GM23338 (cell line): ENCODE data around the gene NR0B2. TPM values are rescaled to one million over a fixed set of nuclear protein-coding genes. Genes with fewer than 3 reads are reported as not detected.

Experiments
- ATAC-seq: fragments of 200-7000 bp; cut with Tn5 transposase; 3 replicates; pipeline ENCODE4 v1.9.1; 2020
- DNase-seq: peaks from one replicate; pipeline ENCODE4 v3.0.0-alpha.2; 2015; ENCODE audit warnings: low spot score
- H2AFZ ChIP-seq: fragments of 200-600 bp; sonication (generic); 2 replicates; pipeline ENCODE4 v1.8.0; 2016; ENCODE audit warnings: antibody characterized with exemption, mild to moderate bottlenecking, moderate library complexity
- H3F3A ChIP-seq: fragments of 200-600 bp; sonication (generic); replicated peaks from 2 replicates; pipeline ENCODE4 v1.8.0; 2017; ENCODE audit warnings: antibody characterized with exemption, mixed run types, low read depth
- H3K27ac ChIP-seq: fragments of 200-600 bp; sonication (generic); 2 replicates; pipeline ENCODE4 v1.6.1; 2016; ENCODE audit warnings: low read depth
- H3K27me3 ChIP-seq: fragments of 200-600 bp; sonication (generic); 2 replicates; pipeline ENCODE4 v1.8.0; 2016; ENCODE audit warnings: mild to moderate bottlenecking, mixed run types, moderate library complexity; ENCODE audit not compliant: insufficient read depth
- H3K36me3 ChIP-seq: fragments of 200-600 bp; sonication (generic); 2 replicates; pipeline ENCODE4 v1.8.0; 2016; ENCODE audit warnings: mild to moderate bottlenecking; ENCODE audit not compliant: insufficient read depth
- H3K4me1 ChIP-seq: fragments of 200-600 bp; sonication (generic); 2 replicates; pipeline ENCODE4 v1.8.0; 2016; ENCODE audit warnings: mild to moderate bottlenecking, moderate library complexity; ENCODE audit not compliant: insufficient read depth
- H3K4me2 ChIP-seq: fragments of 200-600 bp; sonication (generic); 2 replicates; pipeline ENCODE4 v1.7.1; 2017; ENCODE audit warnings: mixed run types
- H3K4me3 ChIP-seq: fragments of 200-600 bp; sonication (generic); 2 replicates; pipeline ENCODE4 v1.6.1; 2016; ENCODE audit warnings: mixed run types
- H3K79me2 ChIP-seq: fragments of 200-600 bp; sonication (generic); replicated peaks from 2 replicates; pipeline ENCODE4 v1.8.0; 2017; ENCODE audit warnings: mild to moderate bottlenecking; ENCODE audit not compliant: insufficient read depth
- H3K9me2 ChIP-seq: fragments of 200-600 bp; sonication (generic); 2 replicates; pipeline ENCODE4 v1.8.0; 2017; ENCODE audit not compliant: insufficient read depth
- H4K20me1 ChIP-seq: fragments of 200-600 bp; sonication (generic); replicated peaks from 2 replicates; pipeline ENCODE4 v1.8.0; 2017; ENCODE audit warnings: mild to moderate bottlenecking; ENCODE audit not compliant: insufficient read depth
- H3K27ac Mint-ChIP-seq: 2 replicates; pipeline ENCODE4 v1.8.0; 2020; ENCODE audit warnings: inconsistent platforms, mild to moderate bottlenecking, moderate library complexity, mixed read lengths
- H3K27me3 Mint-ChIP-seq: 3 replicates; pipeline ENCODE4 v1.8.0; 2022; ENCODE audit warnings: low read depth, mild to moderate bottlenecking, moderate library complexity, mixed read lengths, inconsistent platforms; ENCODE audit not compliant: insufficient read depth, poor library complexity
- H3K36me3 Mint-ChIP-seq: 3 replicates; pipeline ENCODE4 v1.8.0; 2021; ENCODE audit warnings: low read depth, mild to moderate bottlenecking, inconsistent platforms, moderate library complexity, mixed read lengths
- H3K4me1 Mint-ChIP-seq: 3 replicates; pipeline ENCODE4 v1.8.0; 2020; ENCODE audit warnings: mild to moderate bottlenecking, inconsistent platforms, mixed read lengths
- H3K4me3 Mint-ChIP-seq: 3 replicates; pipeline ENCODE4 v1.8.0; 2021; ENCODE audit warnings: moderate library complexity, mild to moderate bottlenecking, inconsistent platforms, mixed read lengths
- H3K9me3 Mint-ChIP-seq: 3 replicates; pipeline ENCODE4 v1.8.0; 2020; ENCODE audit warnings: moderate library complexity, mild to moderate bottlenecking, inconsistent platforms, mixed read lengths
- CREB1 ChIP-seq: fragments of 250-450 bp; sonication (Bioruptor Pico); IDR thresholded peaks from 2 replicates; pipeline ENCODE4 v1.5.0; 2020; ENCODE audit warnings: low read depth, mild to moderate bottlenecking, moderate library complexity
- ETS1 ChIP-seq: IDR thresholded peaks from 2 replicates; pipeline ENCODE4 v1.6.1; 2016; ENCODE audit warnings: antibody characterized with exemption
- EZH2 ChIP-seq: fragments of 200-600 bp; sonication (generic); IDR thresholded peaks from one replicate; pipeline ENCODE4 v1.8.0; 2017; ENCODE audit warnings: antibody characterized with exemption, mild to moderate bottlenecking, low read depth; ENCODE audit not compliant: unreplicated experiment
- JUNB ChIP-seq: IDR thresholded peaks from one replicate; pipeline ENCODE4 v1.6.1; 2016; ENCODE audit warnings: antibody characterized with exemption; ENCODE audit not compliant: unreplicated experiment
- NANOG ChIP-seq: IDR thresholded peaks from 2 replicates; pipeline ENCODE4 v1.6.1; 2016; ENCODE audit warnings: antibody characterized with exemption, borderline replicate concordance
- POLR2AphosphoS5 ChIP-seq: IDR thresholded peaks from 2 replicates; pipeline ENCODE4 v1.6.1; 2016; ENCODE audit warnings: antibody characterized with exemption, low read depth
- REST ChIP-seq: IDR thresholded peaks from one replicate; pipeline ENCODE4 v1.6.1; 2018; ENCODE audit warnings: antibody characterized with exemption; ENCODE audit not compliant: unreplicated experiment
- STAT1 ChIP-seq: IDR thresholded peaks from one replicate; pipeline ENCODE4 v1.6.1; 2016; ENCODE audit warnings: antibody characterized with exemption; ENCODE audit not compliant: unreplicated experiment
- ZNF114 ChIP-seq: fragments of 250-450 bp; sonication (Bioruptor Pico); IDR thresholded peaks from 2 replicates; pipeline ENCODE4 v1.5.0; 2020; ENCODE audit warnings: mild to moderate bottlenecking, moderate library complexity
- ZNF331 ChIP-seq: fragments of 250-450 bp; sonication (Bioruptor Pico); IDR thresholded peaks from 2 replicates; pipeline ENCODE4 v1.5.0; 2020; ENCODE audit warnings: low read depth, mild to moderate bottlenecking, moderate library complexity
- polyA plus RNA-seq: library from polyadenylated mRNA; unstranded; fragments of >200 nt; fragmentation: Nextera tagmentation; extraction: Ambion mirVana; gene quantifications from 2 replicates; pipeline ENCODE4 v1.2.1, GENCODE V29; 2016
- total RNA-seq: library from RNA; depleted of rRNA; stranded (reverse); fragments of >200 nt; shearing (Covaris generic); gene quantifications from 2 replicates; pipeline ENCODE4 v1.2.3, GENCODE V29; 2014

Gene NR0B2
- total and polyA plus RNA-seq, 2 experiments from 2014 or later, result 0.18 TPM; not detected in 1

GRCh38 chr1:26894263-26894662 lies 19.5 kb downstream of the NR0B2 start:
- peaks cover 7% of the 10 kb centered on the region for H3K4me1 Mint-ChIP-seq
- Histone ChIP-seq H4K20me1 (no peaks in the 10 kb centered on the region; the same call in 1 of the 2 replicates), H3K4me2 (no peak overlapping the region), H3K27ac (no peak overlapping the region), H3K9me2 (no peaks in the 10 kb centered on the region), H3K79me2 (peaks cover 24% of the 10 kb centered on the region), H3K36me3 (peaks cover 18% of the 10 kb centered on the region), H3F3A (peaks cover 17% of the 10 kb centered on the region), H3K27me3 (no peaks in the 10 kb centered on the region), H3K4me3 (no peak overlapping the region), H2AFZ (no peak overlapping the region), H3K4me1 (peaks cover 4% of the 10 kb centered on the region)
- no peak for ATAC-seq
- TF ChIP-seq STAT1 (no peak), CREB1 (CRISPR knock-in tag) (no peak), EZH2 (no peak), ETS1 (no peak)
- no peak for DNase-seq
- H3K9me3 Mint-ChIP-seq, result no peaks in the 10 kb centered on the region
- H3K27me3 Mint-ChIP-seq, result peaks cover 6% of the 10 kb centered on the region
- no peak overlapping the region for H3K4me3 Mint-ChIP-seq
- no peak overlapping the region for H3K27ac Mint-ChIP-seq
- peaks cover 43% of the 10 kb centered on the region for H3K36me3 Mint-ChIP-seq

- H3K36me3 Mint-ChIP-seq, result peaks cover 56% of the 10 kb centered on the region
- H3K79me2 ChIP-seq, result peaks cover 10% of the 10 kb centered on the region
- H3K4me2 ChIP-seq, result peak overlapping the region; percentile 94
- H3K27me3 Mint-ChIP-seq, result peaks cover 12% of the 10 kb centered on the region
- peaks cover 5% of the 10 kb centered on the region; the same call in 2 of the 3 replicates for H3K4me1 Mint-ChIP-seq
- peak overlapping the region; percentile 84 for H3K27ac ChIP-seq
- H3K4me3 Mint-ChIP-seq, result peak overlapping the region; percentile 92
- H3K27me3 ChIP-seq, result no peaks in the 10 kb centered on the region
- H3K9me3 Mint-ChIP-seq, result no peaks in the 10 kb centered on the region
- H3K4me1 ChIP-seq, result no peaks in the 10 kb centered on the region
- H4K20me1 ChIP-seq, result peaks cover 6% of the 10 kb centered on the region; the same call in 1 of the 2 replicates
- H2AFZ ChIP-seq, result peak overlapping the region; percentile 95; the same call in 1 of the 2 replicates
- H3K27ac Mint-ChIP-seq, result peak overlapping the region; percentile 92
- H3F3A ChIP-seq, result peaks cover 26% of the 10 kb centered on the region
- ATAC-seq, result peak; percentile 61
- H3K36me3 ChIP-seq, result peaks cover 28% of the 10 kb centered on the region
- H3K9me2 ChIP-seq, result no peaks in the 10 kb centered on the region
- peak overlapping the region; percentile 91 for H3K4me3 ChIP-seq
- DNase-seq, result no peak
- TF ChIP-seq ZNF331 (CRISPR knock-in tag), result no peak
- no peak for TF ChIP-seq POLR2AphosphoS5
- TF ChIP-seq ZNF114, result no peak
- TF ChIP-seq ETS1, result no peak
- no peak; the same call in 1 of the 2 replicates for TF ChIP-seq CREB1 (CRISPR knock-in tag)
- no peak for TF ChIP-seq REST
- no peak for TF ChIP-seq STAT1
- TF ChIP-seq EZH2, result no peak
- no peak for TF ChIP-seq JUNB
- no peak for TF ChIP-seq NANOG
Observed at GRCh38 chr1:26890467-26890796, 23.3 kb downstream of the NR0B2 start.
